Type B pancreatic cell (in vitro differentiated cells): ENCODE results near the gene BCAR1. TPM values are rescaled to one million over a fixed set of nuclear protein-coding genes. Genes with fewer than 3 reads are reported as not detected.
"Not testable (repeated sequence)": the region's sequence is repeated elsewhere in the genome, so short reads cannot be mapped to it uniquely, and the experiment has no call there.

Experiments
- DNase-seq: peaks from one replicate; pipeline ENCODE4 v3.0.0; 2021; ENCODE audit warnings: mixed read lengths; ENCODE audit not compliant: unreplicated experiment; ENCODE audit errors: extremely low spot score
- H3K27ac Mint-ChIP-seq: 2 replicates; pipeline ENCODE4 v1.8.0; 2021; ENCODE audit warnings: mild to moderate bottlenecking, mixed read lengths
- H3K27me3 Mint-ChIP-seq: 2 replicates; pipeline ENCODE4 v1.8.0; 2021; ENCODE audit warnings: mixed read lengths
- H3K36me3 Mint-ChIP-seq: 2 replicates; pipeline ENCODE4 v1.8.0; 2021; ENCODE audit warnings: mixed read lengths
- H3K4me1 Mint-ChIP-seq: one replicate; pipeline ENCODE4 v1.8.0; 2021; ENCODE audit warnings: mixed read lengths; ENCODE audit not compliant: unreplicated experiment
- H3K4me3 Mint-ChIP-seq: 2 replicates; pipeline ENCODE4 v1.8.0; 2021; ENCODE audit warnings: mild to moderate bottlenecking, mixed read lengths
- H3K9me3 Mint-ChIP-seq: 2 replicates; pipeline ENCODE4 v1.8.0; 2021; ENCODE audit warnings: mixed read lengths
- CTCF ChIP-seq: fragments of 200-600 bp; sonication (generic); conservative IDR thresholded peaks from 2 replicates; pipeline ENCODE4 v1.5.0; 2021; ENCODE audit warnings: antibody characterized with exemption, mild to moderate bottlenecking
- total RNA-seq: library from RNA; stranded (reverse); gene quantifications from 2 replicates; pipeline ENCODE4 v1.2.1, GENCODE V29; 2021; ENCODE audit warnings: low replicate concordance

The BCAR1 gene
- total RNA-seq, 1 donor from 2014 or later: 73.0 TPM

GRCh38 chr16:75208861-75209505 is 42.4 kb downstream of the BCAR1 start:
- Mint-ChIP-seq H3K27ac (no peak overlapping the region), H3K4me3 (no peak overlapping the region), H3K4me1 (peaks cover under 1% of the 10 kb centered on the region), H3K27me3 (no peaks in the 10 kb centered on the region), H3K9me3 (no peaks in the 10 kb centered on the region), H3K36me3 (no peaks in the 10 kb centered on the region)
- no peak for TF ChIP-seq CTCF
- no peak for DNase-seq

GRCh38 chr16:75208242-75208825 is 43.1 kb downstream of the BCAR1 start:
- DNase-seq: no peak
- H3K27me3 Mint-ChIP-seq: no peaks in the 10 kb centered on the region
- H3K27ac Mint-ChIP-seq: no peak overlapping the region
- H3K4me1 Mint-ChIP-seq: peaks cover 4% of the 10 kb centered on the region
- H3K9me3 Mint-ChIP-seq: no peaks in the 10 kb centered on the region
- no peaks in the 10 kb centered on the region for H3K36me3 Mint-ChIP-seq
- TF ChIP-seq CTCF: no peak
- H3K4me3 Mint-ChIP-seq: no peak overlapping the region

GRCh38 chr16:75207831-75208230 is 43.6 kb downstream of the BCAR1 start:
- H3K27me3 Mint-ChIP-seq: no peaks in the 10 kb centered on the region
- no peak overlapping the region for H3K27ac Mint-ChIP-seq
- no peaks in the 10 kb centered on the region for H3K36me3 Mint-ChIP-seq
- H3K4me1 Mint-ChIP-seq: peaks cover 4% of the 10 kb centered on the region
- no peak overlapping the region for H3K4me3 Mint-ChIP-seq
- no peak for DNase-seq
- H3K9me3 Mint-ChIP-seq: no peaks in the 10 kb centered on the region
- no peak for TF ChIP-seq CTCF

- no peak for DNase-seq
- no peak within 1 kb of the TSS for H3K4me3 Mint-ChIP-seq
- no peaks in the 10 kb centered on the region for H3K36me3 Mint-ChIP-seq
- peaks cover 4% of the 10 kb centered on the region for H3K4me1 Mint-ChIP-seq
- no peaks in the 10 kb centered on the region for H3K9me3 Mint-ChIP-seq
- no peak for TF ChIP-seq CTCF
- no peak within 1 kb of the TSS for H3K27ac Mint-ChIP-seq
- no peaks in the 10 kb centered on the region for H3K27me3 Mint-ChIP-seq
Observed at GRCh38 chr16:75206749-75207451, 44.5 kb downstream of the BCAR1 start, which contains the start of gene CTRB2. Gene CTRB2 (minus strand): TSS chr16:75207161. CDS start chr16:75207141, 20 bp downstream.

- H3K4me1 Mint-ChIP-seq, H3K27me3 Mint-ChIP-seq, H3K9me3 Mint-ChIP-seq, H3K4me3 Mint-ChIP-seq, DNase-seq, H3K36me3 Mint-ChIP-seq, H3K27ac Mint-ChIP-seq: not testable (repeated sequence)
Observed at GRCh38 chr16:75205961-75206748, 45.3 kb downstream of the BCAR1 start.

GRCh38 chr16:75205438-75205837 is 46.0 kb downstream of the BCAR1 start:
- not testable (repeated sequence) for DNase-seq, H3K4me3 Mint-ChIP-seq, H3K36me3 Mint-ChIP-seq, H3K4me1 Mint-ChIP-seq, H3K9me3 Mint-ChIP-seq, H3K27me3 Mint-ChIP-seq, H3K27ac Mint-ChIP-seq

GRCh38 chr16:75204905-75205304 is 46.5 kb downstream of the BCAR1 start:
- not testable (repeated sequence) for H3K27ac Mint-ChIP-seq, H3K36me3 Mint-ChIP-seq, H3K27me3 Mint-ChIP-seq, H3K4me3 Mint-ChIP-seq, DNase-seq, H3K4me1 Mint-ChIP-seq, H3K9me3 Mint-ChIP-seq
